Measurements from ENCODE around the gene SHE. TPM values are rescaled to one million over a fixed set of nuclear protein-coding genes. Genes with fewer than 3 reads are reported as not detected.

Gene SHE
- total RNA-seq, 2 donors from 2014 or later = 2.6 to 4.2 TPM

DNA sequence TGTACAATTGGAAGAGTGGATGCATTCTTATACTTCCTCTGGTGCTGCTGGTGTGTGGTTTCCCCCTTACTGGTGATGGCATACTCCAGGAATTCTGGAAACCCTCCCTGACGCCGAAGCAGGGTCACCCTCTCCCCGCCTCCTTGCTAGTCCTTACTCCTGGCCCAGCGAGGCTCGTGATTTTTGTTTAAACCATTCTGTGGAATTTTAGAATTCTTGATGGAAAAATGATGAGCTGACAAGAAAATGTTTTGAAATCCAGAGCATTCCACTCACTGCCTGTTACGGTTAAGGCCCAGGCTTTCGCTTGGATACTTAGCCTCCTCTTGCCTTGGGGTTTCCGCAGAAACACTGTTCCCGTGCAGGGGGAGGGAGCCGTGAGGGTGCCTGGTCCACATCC, 55.9 kb downstream of the SHE start:
- H3K27ac ChIP-seq = no peak overlapping the region

DNA sequence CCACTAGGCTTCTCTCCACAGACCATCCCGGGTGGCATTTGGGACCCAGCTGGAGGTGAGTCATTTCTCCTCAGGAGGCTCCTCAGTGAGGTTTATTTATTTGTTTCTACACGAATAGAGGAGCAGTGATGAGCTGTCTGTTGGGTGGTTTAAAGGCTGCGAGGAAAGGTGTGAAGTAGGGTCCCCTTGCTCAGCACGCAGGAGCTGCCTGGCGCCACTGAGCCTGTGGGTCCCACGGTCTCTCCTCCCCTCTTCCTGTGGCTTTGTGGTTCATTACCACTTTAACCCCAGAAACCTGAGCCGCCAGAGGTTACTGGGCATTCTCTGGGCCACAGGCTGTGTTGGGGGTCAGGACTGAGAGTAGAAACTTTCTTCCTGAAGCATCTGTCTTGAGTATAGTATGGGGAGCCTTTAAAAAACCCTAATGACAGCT, 57.2 kb downstream of the SHE start:
- intact Hi-C loops (cut with DNase I) = no loop called here
- Histone ChIP-seq H3K36me3 (replicated peaks in 1 of 2; ENCODE audit: insufficient read depth in 1 of 2, low read depth in 2 of 2) (peaks cover 0 to 1% of the 10 kb centered on the region in 2 donors), H3K27me3 (no peaks in the 10 kb centered on the region), H3K9me3 (no peaks in the 10 kb centered on the region), H3K4me3 (no peak overlapping the region), H3K4me1 (peaks cover under 1% of the 10 kb centered on the region), H3K27ac (no peak overlapping the region)
- TF ChIP-seq POLR2A (IDR thresholded peaks at IDR 0.05) = no peak
- TF ChIP-seq, protein P1, sequence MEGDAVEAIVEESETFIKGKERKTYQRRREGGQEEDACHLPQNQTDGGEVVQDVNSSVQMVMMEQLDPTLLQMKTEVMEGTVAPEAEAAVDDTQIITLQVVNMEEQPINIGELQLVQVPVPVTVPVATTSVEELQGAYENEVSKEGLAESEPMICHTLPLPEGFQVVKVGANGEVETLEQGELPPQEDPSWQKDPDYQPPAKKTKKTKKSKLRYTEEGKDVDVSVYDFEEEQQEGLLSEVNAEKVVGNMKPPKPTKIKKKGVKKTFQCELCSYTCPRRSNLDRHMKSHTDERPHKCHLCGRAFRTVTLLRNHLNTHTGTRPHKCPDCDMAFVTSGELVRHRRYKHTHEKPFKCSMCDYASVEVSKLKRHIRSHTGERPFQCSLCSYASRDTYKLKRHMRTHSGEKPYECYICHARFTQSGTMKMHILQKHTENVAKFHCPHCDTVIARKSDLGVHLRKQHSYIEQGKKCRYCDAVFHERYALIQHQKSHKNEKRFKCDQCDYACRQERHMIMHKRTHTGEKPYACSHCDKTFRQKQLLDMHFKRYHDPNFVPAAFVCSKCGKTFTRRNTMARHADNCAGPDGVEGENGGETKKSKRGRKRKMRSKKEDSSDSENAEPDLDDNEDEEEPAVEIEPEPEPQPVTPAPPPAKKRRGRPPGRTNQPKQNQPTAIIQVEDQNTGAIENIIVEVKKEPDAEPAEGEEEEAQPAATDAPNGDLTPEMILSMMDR (IDR thresholded peaks at IDR 0.05) = no peak
- no peak for DNase-seq
- 71 to 73% methylated on average over 6 to 7 of the region's 7 CpGs for WGBS, 2 donors
- no peak for ATAC-seq

More for the DNA sequence above, 55.9 kb downstream of the SHE start:
- no peaks in the 10 kb centered on the region for H3K9me3 ChIP-seq
- H3K4me1 ChIP-seq = no peaks in the 10 kb centered on the region
- H3K4me3 ChIP-seq = no peak overlapping the region
- no peaks in the 10 kb centered on the region for H3K27me3 ChIP-seq
- H3K36me3 ChIP-seq (replicated peaks in 1 of 2; ENCODE audit: insufficient read depth in 1 of 2, low read depth in 2 of 2) = peaks cover 0 to 1% of the 10 kb centered on the region in 2 donors
- no peak for TF ChIP-seq POLR2A (IDR thresholded peaks at IDR 0.05)
- TF ChIP-seq, protein P1 (IDR thresholded peaks at IDR 0.05) = no peak
- ATAC-seq (no peak), DNase-seq (no peak)
- intact Hi-C loops (cut with DNase I) = no loop called here
- 88 to 92% methylated on average over 10 of the region's 10 CpGs for WGBS, 2 donors

DNA sequence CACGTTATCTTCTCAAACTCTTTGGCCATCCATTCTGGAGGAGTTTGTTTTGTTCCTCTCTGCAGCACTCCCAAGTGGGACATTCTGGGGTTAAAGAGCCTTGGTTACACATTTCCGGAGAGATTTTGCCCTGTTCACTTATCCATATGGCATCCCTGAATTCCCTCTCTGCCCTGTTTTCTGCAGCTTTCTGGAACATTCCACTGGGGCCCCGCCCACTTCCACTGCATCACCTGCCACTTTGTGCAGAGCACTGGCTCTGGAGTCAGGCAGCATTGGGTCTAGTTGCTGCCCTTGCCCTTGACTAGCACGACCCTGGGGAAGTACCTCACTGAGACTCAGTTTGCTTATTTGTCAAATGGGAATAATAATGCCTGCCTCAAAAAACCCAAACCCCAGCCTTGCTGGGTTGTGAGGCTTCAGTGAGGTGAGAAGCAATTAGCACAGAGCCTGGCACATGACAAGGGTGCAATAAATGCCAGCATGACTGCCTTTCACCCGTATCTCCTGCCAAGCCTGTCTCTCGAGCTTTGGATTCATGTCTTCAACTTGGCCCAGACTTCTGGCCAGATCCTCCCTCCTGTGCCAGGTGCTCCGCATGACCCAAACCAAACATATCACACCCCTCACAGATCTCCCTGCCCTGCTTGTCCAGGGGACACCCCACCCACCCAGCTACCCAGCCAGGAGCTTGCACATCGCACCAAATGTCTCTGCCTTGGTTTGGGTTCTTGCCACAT, 58.8 kb downstream of the SHE start:
- Histone ChIP-seq H3K36me3 (replicated peaks in 1 of 2; ENCODE audit: insufficient read depth in 1 of 2, low read depth in 2 of 2) (peaks cover 0 to 1% of the 10 kb centered on the region in 2 donors), H3K4me3 (no peak overlapping the region), H3K27me3 (no peaks in the 10 kb centered on the region), H3K9me3 (no peaks in the 10 kb centered on the region), H3K4me1 (peaks cover 8% of the 10 kb centered on the region), H3K27ac (no peak overlapping the region)
- TF ChIP-seq, protein P1 (IDR thresholded peaks at IDR 0.05) = no peak
- TF ChIP-seq POLR2A (IDR thresholded peaks at IDR 0.05) = no peak
- 65 to 84% methylated on average over 8 of the region's 8 CpGs for WGBS, 2 donors
- no peak for ATAC-seq
- intact Hi-C loops (cut with DNase I) = no loop called here
- no peak for DNase-seq

DNA sequence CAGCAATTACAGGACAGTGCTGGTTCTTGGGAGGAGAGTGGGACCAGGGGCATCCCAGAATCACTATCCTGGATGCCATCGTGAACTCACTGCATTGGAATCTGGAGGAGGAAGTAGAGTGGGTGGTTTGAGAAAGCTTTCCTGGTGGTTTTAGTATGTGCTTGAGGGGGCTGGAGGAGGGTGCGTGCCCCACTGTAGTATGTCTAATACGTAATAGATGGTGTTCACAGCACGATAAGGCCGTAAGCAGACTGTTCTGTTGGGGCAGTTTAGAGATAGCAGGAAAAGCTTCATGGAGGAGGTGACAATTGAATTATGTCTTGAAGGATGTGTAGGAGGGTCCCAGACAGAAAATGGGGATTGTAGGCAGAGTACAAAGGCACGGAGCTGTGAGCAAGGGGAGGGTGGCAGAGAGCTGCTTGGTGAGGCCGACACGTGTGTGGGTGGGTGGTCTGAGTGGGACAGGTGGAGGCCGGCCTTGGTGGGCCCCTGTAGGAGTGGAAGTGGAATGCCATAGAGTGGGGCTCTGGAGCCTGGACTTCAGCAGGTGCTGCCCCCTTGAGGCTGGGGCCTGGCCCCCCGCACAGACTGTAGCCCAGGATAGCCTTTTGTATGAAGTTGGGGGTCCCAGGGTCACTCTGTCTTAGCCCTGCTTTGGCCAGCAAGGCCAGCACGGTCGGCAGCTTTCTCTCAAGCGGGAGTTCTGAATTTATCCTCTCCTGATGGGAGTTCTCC, 60.0 kb downstream of the SHE start:
- Histone ChIP-seq H3K4me3 (no peak overlapping the region), H3K27ac (peak overlapping the region in 2 of 4 donors; percentile 18 to 28), H3K36me3 (replicated peaks in 1 of 2; ENCODE audit: insufficient read depth in 1 of 2, low read depth in 2 of 2) (no peaks in the 10 kb centered on the region), H3K9me3 (no peaks in the 10 kb centered on the region), H3K27me3 (no peaks in the 10 kb centered on the region), H3K4me1 (peaks cover 8% of the 10 kb centered on the region)
- DNase-seq = peak in 1 of 4 donors; percentile 42
- intact Hi-C loops (cut with DNase I) = no loop called here
- 73 to 78% methylated on average over 9 to 13 of the region's 13 CpGs for WGBS, 2 donors
- ATAC-seq = no peak
- TF ChIP-seq, protein P1 (IDR thresholded peaks at IDR 0.05) = peak; percentile 11 to 46 (median 26)
- no peak for TF ChIP-seq POLR2A (IDR thresholded peaks at IDR 0.05)

Data from body of pancreas (tissue), 4 donors.